HG03354 (cell line): ENCODE data around the gene RTF2.
"Not testable (repeated sequence)": the region's sequence is repeated elsewhere in the genome, so short reads cannot be mapped to it uniquely, and the experiment has no call there.

Experiments
- ATAC-seq: cut with Tn5 transposase; IDR thresholded peaks from one replicate; pipeline ENCODE4 v1.9.1; 2021; ENCODE audit warnings: mild to moderate bottlenecking; ENCODE audit not compliant: unreplicated experiment, poor library complexity, severe bottlenecking

The RTF2 gene

DNA sequence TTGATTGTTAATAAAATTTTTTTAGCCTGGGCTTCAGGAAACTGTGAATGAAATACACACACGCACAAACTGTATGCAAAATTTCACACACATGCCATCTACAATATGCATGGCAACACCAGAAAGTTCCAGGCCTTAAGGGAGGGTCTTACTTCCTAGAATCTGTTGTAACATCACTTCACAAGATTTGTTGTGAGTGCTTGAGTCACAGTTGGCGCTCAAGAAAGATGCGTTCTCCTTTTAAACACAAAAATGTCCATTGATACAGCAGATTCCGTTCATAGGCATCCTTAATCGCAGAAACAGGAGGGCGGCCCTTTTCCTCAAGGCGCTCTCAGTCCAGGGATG, 485 bp upstream of the RTF2 start:
- no peak for ATAC-seq

GRCh38 chr20:56469077-56469449, 636 bp downstream of the RTF2 start:
- no peak for ATAC-seq

DNA sequence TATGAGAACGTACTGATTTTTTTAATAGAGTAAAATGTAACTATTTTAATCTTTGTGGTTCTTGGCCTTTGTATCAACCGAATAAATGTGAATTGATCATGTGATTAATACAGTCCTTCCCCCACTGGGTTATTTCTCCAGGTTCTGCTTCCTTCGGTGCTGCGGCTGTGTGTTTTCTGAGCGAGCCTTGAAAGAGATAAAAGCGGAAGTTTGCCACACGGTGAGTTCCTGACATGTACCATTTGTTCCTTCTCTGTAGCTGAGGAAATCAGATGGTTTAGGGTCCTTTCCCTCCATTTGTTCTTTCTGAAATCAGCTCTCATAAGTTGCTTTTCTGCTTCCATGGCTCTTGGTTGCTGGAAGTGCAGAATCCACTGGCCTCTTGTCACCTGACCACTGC, 15.5 kb downstream of the RTF2 start:
- no peak for ATAC-seq

GRCh38 chr20:56487216-56487615, 18.8 kb downstream of the RTF2 start:
- ATAC-seq: no peak

DNA sequence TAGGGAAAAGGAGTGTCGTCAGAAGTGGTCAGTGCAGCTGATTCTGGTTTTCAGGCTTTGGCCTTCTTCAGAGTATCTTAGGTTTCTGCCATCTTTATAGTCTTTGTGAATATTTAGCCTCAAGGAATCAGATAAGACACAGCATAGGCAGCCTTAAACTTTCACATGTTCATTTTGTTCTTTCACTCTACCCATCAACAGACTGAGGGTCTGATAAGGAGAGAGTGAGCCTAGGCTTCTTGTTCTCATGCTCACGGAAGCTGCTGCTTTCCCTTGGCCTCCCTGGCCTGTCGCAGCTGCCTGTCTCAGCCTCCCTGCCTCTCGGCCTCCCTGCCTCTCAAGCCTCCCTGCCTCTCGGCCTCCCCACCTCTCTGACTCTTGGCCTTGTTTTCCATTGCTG, 20.1 kb downstream of the RTF2 start:
- no peak for ATAC-seq

- ATAC-seq: no peak
Measured at GRCh38 chr20:56501116-56501515, 32.7 kb downstream of the RTF2 start.

GRCh38 chr20:56503916-56504315, 35.5 kb downstream of the RTF2 start:
- no peak for ATAC-seq

- no peak for ATAC-seq
Measured at GRCh38 chr20:56504373-56505005, 36.1 kb downstream of the RTF2 start.

- ATAC-seq: no peak
Measured at GRCh38 chr20:56506103-56506502, 37.7 kb downstream of the RTF2 start.

GRCh38 chr20:56511926-56512325, 43.5 kb downstream of the RTF2 start:
- ATAC-seq: no peak

DNA sequence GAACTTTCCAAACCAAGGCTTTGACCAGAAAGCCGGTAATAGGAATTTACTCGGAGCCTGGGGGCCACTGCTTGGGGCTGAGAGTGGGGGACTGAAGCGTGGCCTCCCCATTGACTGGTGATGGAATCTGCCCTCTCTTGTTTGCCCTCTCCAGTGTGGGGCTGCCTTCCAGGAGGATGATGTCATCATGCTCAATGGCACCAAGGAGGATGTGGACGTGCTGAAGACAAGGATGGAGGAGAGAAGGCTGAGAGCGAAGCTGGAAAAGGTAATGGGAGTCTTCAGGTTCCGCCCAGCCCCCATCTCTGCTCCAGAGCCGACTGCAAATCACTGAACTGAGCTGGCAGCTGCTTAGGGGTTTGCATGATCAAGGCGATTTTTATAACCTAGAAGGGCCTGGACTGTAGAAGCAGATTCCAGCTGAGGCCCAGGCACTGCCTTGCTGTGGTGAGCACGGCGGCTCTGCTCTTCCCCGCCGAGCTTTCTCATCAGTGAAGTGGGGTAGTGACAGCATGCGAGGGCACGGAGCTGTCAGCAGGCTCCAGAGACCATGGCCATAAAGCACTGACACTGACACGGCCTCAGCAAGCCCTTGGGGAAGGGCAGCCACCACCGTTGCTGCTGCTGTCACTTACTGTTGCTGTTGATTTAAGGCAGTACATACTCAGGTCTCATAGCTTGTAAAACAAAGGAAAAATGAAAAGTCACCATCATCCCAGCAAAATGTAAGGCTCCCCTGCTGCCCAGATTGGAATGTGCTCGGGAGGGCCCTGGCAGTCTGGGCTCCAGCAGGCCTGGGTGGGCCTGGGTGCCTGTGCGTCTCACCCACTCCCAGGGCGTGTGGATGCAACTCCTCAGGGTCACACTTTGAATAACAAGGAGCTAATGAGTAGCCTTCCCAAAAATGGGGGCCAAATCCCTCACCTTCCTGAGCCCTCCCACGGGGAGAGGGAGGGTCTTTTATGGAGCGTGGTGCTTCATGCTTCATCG, 45.0 kb downstream of the RTF2 start:
- no peak for ATAC-seq

DNA sequence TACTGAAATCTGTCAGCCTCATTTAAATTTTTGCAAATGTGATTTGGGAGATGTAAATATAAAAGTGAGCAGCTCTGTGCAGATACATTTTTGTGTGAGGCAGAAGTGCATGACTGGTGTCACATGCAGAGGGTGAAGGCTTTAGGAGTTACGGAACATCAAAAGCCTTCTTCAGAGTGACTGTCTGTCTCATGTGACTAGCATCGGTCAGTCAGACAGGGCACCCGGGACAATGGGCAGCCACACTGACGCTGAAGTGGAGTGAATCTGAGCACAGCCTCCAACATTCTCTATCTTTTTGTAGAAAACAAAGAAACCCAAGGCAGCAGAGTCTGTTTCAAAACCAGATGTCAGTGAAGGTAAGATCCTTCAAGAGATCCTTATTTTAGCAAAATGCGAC, 48.2 kb downstream of the RTF2 start:
- ATAC-seq: no peak

GRCh38 chr20:56517211-56517610, 48.8 kb downstream of the RTF2 start:
- ATAC-seq: no peak

- no peak for ATAC-seq
Measured at GRCh38 chr20:56517641-56518040, 49.2 kb downstream of the RTF2 start.

DNA sequence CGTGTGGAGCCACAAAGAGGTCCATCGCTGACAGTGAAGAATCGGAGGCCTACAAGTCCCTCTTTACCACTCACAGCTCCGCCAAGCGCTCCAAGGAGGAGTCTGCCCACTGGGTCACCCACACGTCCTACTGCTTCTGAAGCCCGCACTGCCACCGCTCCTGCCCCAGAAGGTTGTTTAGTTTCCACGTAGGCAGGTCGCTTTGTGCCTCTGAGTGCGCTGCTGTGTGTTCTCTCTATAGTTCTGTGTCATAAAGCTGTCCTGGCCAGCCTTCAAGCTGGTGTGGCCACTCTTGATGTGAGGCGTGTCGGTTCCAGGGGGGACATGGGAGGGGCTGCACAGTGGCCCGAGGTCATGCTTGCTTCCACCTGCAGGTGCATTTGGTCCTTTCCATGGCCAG, 49.7 kb downstream of the RTF2 start:
- no peak for ATAC-seq

GRCh38 chr20:56518721-56519398, 50.4 kb downstream of the RTF2 start:
- no peak for ATAC-seq

DNA sequence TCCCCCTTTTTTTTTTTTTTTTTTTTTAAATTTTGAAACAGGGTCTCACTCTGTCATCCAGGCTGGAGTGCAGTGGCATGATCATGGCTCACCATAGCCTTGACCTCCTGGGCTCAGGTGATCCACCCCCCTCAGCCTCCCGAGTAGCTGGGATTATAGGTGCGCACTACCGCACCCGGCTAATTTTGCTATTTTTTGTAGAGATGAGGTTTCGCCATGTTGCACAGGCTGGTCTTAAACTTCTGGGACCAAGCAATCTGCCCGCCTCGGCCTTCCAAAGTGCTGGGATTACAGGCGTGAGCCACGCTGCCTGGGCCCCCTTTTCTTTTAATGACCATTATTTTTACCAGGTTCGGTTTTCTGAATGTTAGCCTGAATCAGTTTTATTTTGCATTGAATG, 51.1 kb downstream of the RTF2 start:
- no peak for ATAC-seq

GRCh38 chr20:56520180-56520579, 51.8 kb downstream of the RTF2 start:
- ATAC-seq: no peak

GRCh38 chr20:56520746-56521354, 52.4 kb downstream of the RTF2 start:
- ATAC-seq: not testable (repeated sequence)

GRCh38 chr20:56522311-56522710, 53.9 kb downstream of the RTF2 start:
- no peak for ATAC-seq
